Neural cell (in vitro differentiated cells): ENCODE measurements around the gene MIB1. TPM values are rescaled to one million over a fixed set of nuclear protein-coding genes. Genes with fewer than 3 reads are reported as not detected.

Experiments
- H2AFZ ChIP-seq: fragments of 200-600, 300-800 bp; sonication (generic), shearing (Covaris generic); 2 replicates; pipeline ENCODE4 v1.6.0; 2014; ENCODE audit warnings: low read depth, mild to moderate bottlenecking, antibody characterized with exemption, low read length, moderate library complexity
- H3F3A ChIP-seq: fragments of 200-600 bp; shearing (Covaris generic); 2 replicates; pipeline ENCODE4 v1.6.1; 2016; ENCODE audit warnings: mild to moderate bottlenecking, moderate library complexity, mixed read lengths, antibody characterized with exemption, low read length; ENCODE audit not compliant: insufficient read depth, poor library complexity, severe bottlenecking
- H3K27ac ChIP-seq: fragments of 200-600, 300-800 bp; sonication (generic), shearing (Covaris generic); 2 replicates; pipeline ENCODE4 v1.5.1; 2014; ENCODE audit warnings: mild to moderate bottlenecking, low read length, moderate library complexity
- H3K27me3 ChIP-seq: fragments of 300-800, 200-600 bp; sonication (generic), shearing (Covaris generic); 2 replicates; pipeline ENCODE4 v1.6.0; 2014; ENCODE audit warnings: mild to moderate bottlenecking, low read depth, low read length, moderate library complexity; ENCODE audit not compliant: insufficient read depth
- H3K36me3 ChIP-seq: fragments of 300-800, 200-600 bp; sonication (generic), shearing (Covaris generic); 2 replicates; pipeline ENCODE4 v1.5.1; 2014; ENCODE audit warnings: mild to moderate bottlenecking, antibody characterized with exemption, low read length, moderate library complexity; ENCODE audit not compliant: insufficient read depth
- H3K4me2 ChIP-seq: fragments of 300-800, 200-600 bp; sonication (generic), shearing (Covaris generic); 2 replicates; pipeline ENCODE4 v1.6.0; 2014; ENCODE audit warnings: mild to moderate bottlenecking, low read length
- H3K4me3 ChIP-seq: fragments of 300-800, 200-600 bp; sonication (generic), shearing (Covaris generic); 2 replicates; pipeline ENCODE4 v1.5.1; 2014; ENCODE audit warnings: mild to moderate bottlenecking, low read length, moderate library complexity
- H3K79me2 ChIP-seq: fragments of 200-600 bp; shearing (Covaris generic); replicated peaks from 2 replicates; pipeline ENCODE4 v1.6.0; 2014; ENCODE audit warnings: mild to moderate bottlenecking, low read length, moderate library complexity; ENCODE audit not compliant: insufficient read depth
- H3K9ac ChIP-seq: fragments of 300-800, 200-600 bp; sonication (generic), shearing (Covaris generic); 2 replicates; pipeline ENCODE4 v1.6.1; 2016; ENCODE audit warnings: mild to moderate bottlenecking, low read length, mixed read lengths
- H3K9me2 ChIP-seq: fragments of 200-600 bp; shearing (Covaris generic); 2 replicates; pipeline ENCODE4 v1.6.1; 2016; ENCODE audit warnings: mild to moderate bottlenecking, low read length, mixed read lengths; ENCODE audit not compliant: insufficient read depth
- H3K9me3 ChIP-seq: fragments of 200-600, 300-800 bp; sonication (generic), shearing (Covaris generic); 2 replicates; pipeline ENCODE4 v1.6.1; 2016; ENCODE audit warnings: mild to moderate bottlenecking, mixed run types, low read length, moderate library complexity, mixed read lengths
- H4K20me1 ChIP-seq: fragments of 200-600 bp; shearing (Covaris generic); 2 replicates; pipeline ENCODE4 v1.6.1; 2016; ENCODE audit warnings: mild to moderate bottlenecking, mixed run types; ENCODE audit not compliant: insufficient read depth
- CTCF ChIP-seq: fragments of 450-650 bp; IDR thresholded peaks from 2 replicates; pipeline ENCODE4 v1.5.1; 2014; ENCODE audit warnings: antibody characterized with exemption, mild to moderate bottlenecking, moderate library complexity; ENCODE audit not compliant: poor library complexity, severe bottlenecking
- EP300 ChIP-seq: fragments of 450-650 bp; conservative IDR thresholded peaks from 2 replicates; pipeline ENCODE4 v1.6.1; 2014; ENCODE audit warnings: antibody characterized with exemption, mild to moderate bottlenecking, moderate library complexity; ENCODE audit not compliant: poor library complexity, severe bottlenecking
- EZH2 ChIP-seq: fragments of 200-600, 300-800 bp; shearing (Covaris generic), sonication (generic); IDR thresholded peaks from 2 replicates; pipeline ENCODE4 v1.6.1; 2014; ENCODE audit warnings: antibody characterized with exemption, low read length, borderline replicate concordance, mild to moderate bottlenecking; ENCODE audit not compliant: insufficient read depth, poor library complexity, severe bottlenecking
- MXI1 ChIP-seq: fragments of 450-650 bp; conservative IDR thresholded peaks from 2 replicates; pipeline ENCODE4 v1.6.1; 2014; ENCODE audit warnings: antibody characterized with exemption, mild to moderate bottlenecking; ENCODE audit not compliant: poor library complexity, severe bottlenecking
- POLR2AphosphoS5 ChIP-seq: IDR thresholded peaks from 2 replicates; pipeline ENCODE4 v1.6.1; 2012
- RAD21 ChIP-seq: fragments of 450-650 bp; conservative IDR thresholded peaks from 2 replicates; pipeline ENCODE4 v1.6.1; 2014; ENCODE audit warnings: antibody characterized with exemption, mild to moderate bottlenecking, moderate library complexity
- REST ChIP-seq: IDR thresholded peaks from 2 replicates; pipeline ENCODE4 v1.6.1; 2012; ENCODE audit warnings: borderline replicate concordance
- SMC3 ChIP-seq: fragments of 450-650 bp; conservative IDR thresholded peaks from 2 replicates; pipeline ENCODE4 v1.6.1; 2014; ENCODE audit warnings: antibody characterized with exemption, mild to moderate bottlenecking, moderate library complexity; ENCODE audit not compliant: poor library complexity
- polyA plus RNA-seq: library from polyadenylated mRNA; depleted of rRNA; stranded (reverse); fragments of >200 nt; gene quantifications from 2 replicates; pipeline ENCODE4 v1.2.3, GENCODE V29; 2014

Gene MIB1
- polyA plus RNA-seq, 1 donor from 2014 or later: 68.3 TPM

- Histone ChIP-seq H3K36me3 (no peaks in the 10 kb centered on the region), H3K9me3 (no peaks in the 10 kb centered on the region), H3F3A (no peaks in the 10 kb centered on the region), H3K79me2 (peaks cover 64% of the 10 kb centered on the region), H4K20me1 (no peaks in the 10 kb centered on the region), H3K4me2 (no peak overlapping the region), H3K27ac (no peak overlapping the region), H3K9me2 (no peaks in the 10 kb centered on the region), H2AFZ (no peak overlapping the region), H3K27me3 (no peaks in the 10 kb centered on the region), H3K4me3 (peak overlapping the region; percentile 99), H3K9ac (no peak overlapping the region)
- TF ChIP-seq EZH2 (no peak), REST (no peak), POLR2AphosphoS5 (no peak), MXI1 (no peak), EP300 (no peak), CTCF (no peak), RAD21 (no peak)
Measured at GRCh38 chr18:21743166-21743832, 2.7 kb downstream of the MIB1 start.

- Histone ChIP-seq H3F3A (no peaks in the 10 kb centered on the region), H3K9me3 (no peaks in the 10 kb centered on the region), H3K27ac (no peak overlapping the region), H2AFZ (no peak overlapping the region), H3K36me3 (no peaks in the 10 kb centered on the region), H4K20me1 (no peaks in the 10 kb centered on the region), H3K27me3 (no peaks in the 10 kb centered on the region), H3K79me2 (peaks cover 81% of the 10 kb centered on the region), H3K4me2 (no peak overlapping the region), H3K9ac (no peak overlapping the region), H3K9me2 (no peaks in the 10 kb centered on the region), H3K4me3 (peak overlapping the region; percentile 99)
- TF ChIP-seq RAD21 (no peak), SMC3 (no peak), REST (no peak), MXI1 (no peak)
Measured at GRCh38 chr18:21745231-21745630, 4.6 kb downstream of the MIB1 start.
